CD4-positive, alpha-beta T cell (primary cell): ENCODE results near the gene PELI2. TPM values are rescaled to one million over a fixed set of nuclear protein-coding genes. Genes with fewer than 3 reads are reported as not detected.

Experiments
- ATAC-seq: fragments of 200-7000 bp; cut with Tn5 transposase; one replicate; pipeline ENCODE4 v1.10.0; 2022; ENCODE audit warnings: mild to moderate bottlenecking; ENCODE audit not compliant: poor library complexity
- CTCF ChIA-PET: fragments of 350-600 bp; sonication (Branson Sonifier 250); formaldehyde crosslinking; loops from one replicate; lab custom pipeline; 2021; ENCODE audit warnings: antibody characterized with exemption, inconsistent platforms; lab: Charles Lee
- POLR2A ChIA-PET: fragments of 350-600 bp; sonication (Branson Sonifier 250); formaldehyde crosslinking; loops from one replicate; lab custom pipeline; 2021; ENCODE audit warnings: antibody characterized with exemption, inconsistent platforms; lab: Charles Lee
- DNase-seq, 14 experiments: peaks; one replicate each; pipeline ENCODE4 v3.0.0-alpha.2; 2013 to 2020; ENCODE audit warnings: mixed read lengths in 2 of 14
- H3K27ac ChIP-seq, 2 donors: one replicate each; pipeline versions ENCODE4 v1.5.1 to v1.7.0; 2013; ENCODE audit warnings: low read length in 2 of 2, low read depth in 1 of 2, mild to moderate bottlenecking in 1 of 2
- H3K27me3 ChIP-seq, 2 experiments: 1 replicate in 1 of 2; 2 replicates in 1 of 2; pipeline versions ENCODE4 v1.6.1 to v1.7.0; 2013; ENCODE audit warnings: low read length in 2 of 2, control low read depth in 1 of 2, mild to moderate bottlenecking in 1 of 2, moderate library complexity in 1 of 2; ENCODE audit not compliant: insufficient read depth in 2 of 2, control insufficient read depth in 1 of 2
- H3K36me3 ChIP-seq: one replicate; pipeline ENCODE4 v1.6.1; 2013; ENCODE audit warnings: low read length, control low read depth; ENCODE audit not compliant: insufficient read depth
- H3K4me1 ChIP-seq: one replicate; pipeline ENCODE4 v1.6.1; 2013; ENCODE audit warnings: low read length, control low read depth; ENCODE audit not compliant: insufficient read depth
- H3K4me3 ChIP-seq: one replicate; pipeline ENCODE4 v1.5.1; 2013; ENCODE audit warnings: mild to moderate bottlenecking, low read length, moderate library complexity
- H3K9me3 ChIP-seq, 2 experiments: 1 replicate in 1 of 2; 2 replicates in 1 of 2; pipeline versions ENCODE4 v1.6.1 to v1.7.0; 2013; ENCODE audit warnings: low read length in 2 of 2, mild to moderate bottlenecking in 2 of 2, control low read depth in 1 of 2, moderate library complexity in 1 of 2; ENCODE audit not compliant: control insufficient read depth in 1 of 2, insufficient read depth in 1 of 2
- H3K27ac Mint-ChIP-seq: one replicate; pipeline ENCODE4 v1.8.0; 2020; ENCODE audit warnings: mixed read lengths
- H3K27me3 Mint-ChIP-seq: one replicate; pipeline ENCODE4 v1.8.0; 2021; ENCODE audit warnings: mixed read lengths
- H3K36me3 Mint-ChIP-seq: one replicate; pipeline ENCODE4 v1.8.0; 2021; ENCODE audit warnings: low read depth, mixed read lengths
- H3K4me1 Mint-ChIP-seq: one replicate; pipeline ENCODE4 v1.8.0; 2021; ENCODE audit warnings: low read depth, mixed read lengths
- H3K4me3 Mint-ChIP-seq: one replicate; pipeline ENCODE4 v1.8.0; 2020; ENCODE audit warnings: mild to moderate bottlenecking, mixed read lengths
- H3K9me3 Mint-ChIP-seq: one replicate; pipeline ENCODE4 v1.8.0; 2020; ENCODE audit warnings: mixed read lengths
- CTCF ChIP-seq: fragments of 200-600 bp; IDR thresholded peaks from one replicate; pipeline ENCODE4 v1.8.0; 2022; ENCODE audit warnings: antibody characterized with exemption, mild to moderate bottlenecking
- intact Hi-C, 2 experiments: fragments of 100-400 bp; cut with DNase I in 1 of 2; cut with micrococcal nuclease in 1 of 2; formaldehyde crosslinking; loops; one replicate each; pipeline versions ENCODE4 v1.15.1 to v1.9.0; 2023 to 2025; cut with DNase I, micrococcal nuclease
- total RNA-seq, 174 experiments: library from RNA in 2 of 174; stranded (reverse) in 2 of 174; gene quantifications; one replicate each; pipeline ENCODE4 v1.2.3 and lab custom pipeline; 2021 to 2026

The PELI2 gene
- total RNA-seq, 2 experiments from 2014 or later: 12.2 to 15.9 TPM

GRCh38 chr14:56122301-56122700 is 4.1 kb downstream of the PELI2 start:
- Histone ChIP-seq H3K36me3 (no peaks in the 10 kb centered on the region), H3K4me1 (peaks cover 19% of the 10 kb centered on the region), H3K27ac (no peak overlapping the region), H3K4me3 (no peak overlapping the region), H3K27me3 (peaks cover 0 to 13% of the 10 kb centered on the region in 2 experiments), H3K9me3 (no peaks in the 10 kb centered on the region)
- ATAC-seq (no peak), DNase-seq (peak in 1 of 14 experiments; percentile 17)
- CTCF ChIA-PET: interaction anchor here (1.4 kb wide), 1 partner anchor 10 kb away, joined by 3 read pairs; no protein-coding TSS in a partner anchor
- H3K36me3 Mint-ChIP-seq: peaks cover 10% of the 10 kb centered on the region
- TF ChIP-seq CTCF: no peak
- no peak overlapping the region for H3K4me3 Mint-ChIP-seq
- no peak overlapping the region for H3K27ac Mint-ChIP-seq
- H3K27me3 Mint-ChIP-seq: peaks cover 15% of the 10 kb centered on the region
- POLR2A ChIA-PET: no interaction called here
- H3K4me1 Mint-ChIP-seq: peaks cover 55% of the 10 kb centered on the region
- intact Hi-C loops: loop anchor here in 1 of 2 experiments (10.0 kb wide), 1 partner anchor 538 kb away; the partner anchor contains the start of gene KTN1
- H3K9me3 Mint-ChIP-seq: no peaks in the 10 kb centered on the region

DNA sequence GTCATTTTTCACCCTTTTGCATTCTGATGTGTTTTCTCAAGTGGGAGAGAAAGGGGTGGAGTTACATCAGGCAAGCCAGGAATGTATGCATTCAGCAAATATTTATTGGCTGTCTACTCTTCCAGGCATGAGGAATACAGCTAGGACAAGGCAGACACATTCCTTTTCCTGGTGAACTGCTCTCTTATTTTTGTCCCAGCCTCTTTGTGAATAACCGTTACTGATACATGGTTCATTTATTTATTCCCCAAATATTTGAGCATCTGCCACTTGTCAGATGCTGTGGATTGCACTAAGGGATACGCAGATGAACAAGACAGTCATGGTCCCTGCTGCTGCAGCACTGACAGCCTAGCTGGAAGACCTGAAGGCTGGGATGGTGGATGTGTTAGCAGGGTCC is 6.1 kb downstream of the PELI2 start:
- POLR2A ChIA-PET: interaction anchor here (0.7 kb wide), 1 partner anchor 8 kb away, joined by 3 read pairs; no protein-coding TSS in a partner anchor
- H3K27ac ChIP-seq: no peak overlapping the region
- no peak overlapping the region for H3K27ac Mint-ChIP-seq
- H3K36me3 Mint-ChIP-seq: peaks cover 5% of the 10 kb centered on the region
- peaks cover 57% of the 10 kb centered on the region for H3K4me1 Mint-ChIP-seq
- ATAC-seq: no peak
- H3K27me3 Mint-ChIP-seq: peaks cover 15% of the 10 kb centered on the region
- no peaks in the 10 kb centered on the region for H3K36me3 ChIP-seq
- no peak for DNase-seq
- no peak for TF ChIP-seq CTCF
- peaks cover 16% of the 10 kb centered on the region for H3K4me1 ChIP-seq
- H3K4me3 Mint-ChIP-seq: no peak overlapping the region
- H3K27me3 ChIP-seq: peaks cover 0 to 13% of the 10 kb centered on the region in 2 experiments
- intact Hi-C loops: loop anchor here in 1 of 2 experiments (10.0 kb wide), 1 partner anchor 540 kb away; the partner anchor contains the start of gene KTN1
- no peaks in the 10 kb centered on the region for H3K9me3 Mint-ChIP-seq
- CTCF ChIA-PET: no interaction called here
- no peaks in the 10 kb centered on the region for H3K9me3 ChIP-seq
- H3K4me3 ChIP-seq: no peak overlapping the region

- no peak overlapping the region for H3K4me3 Mint-ChIP-seq
- H3K4me1 Mint-ChIP-seq: peaks cover 53% of the 10 kb centered on the region
- Histone ChIP-seq H3K36me3 (no peaks in the 10 kb centered on the region), H3K27ac (no peak overlapping the region), H3K27me3 (peaks cover 0 to 8% of the 10 kb centered on the region in 2 experiments), H3K4me3 (no peak overlapping the region), H3K4me1 (peaks cover 9% of the 10 kb centered on the region), H3K9me3 (no peaks in the 10 kb centered on the region)
- peaks cover 8% of the 10 kb centered on the region for H3K27me3 Mint-ChIP-seq
- H3K36me3 Mint-ChIP-seq: no peaks in the 10 kb centered on the region
- no peak for TF ChIP-seq CTCF
- ChIA-PET POLR2A (interaction anchor here (1.2 kb wide), 1 partner anchor 8 kb away, joined by 4 read pairs; the partner anchor contains the start of gene PELI2), CTCF (no interaction called here)
- ATAC-seq (no peak), DNase-seq (no peak)
- H3K27ac Mint-ChIP-seq: no peak overlapping the region
- intact Hi-C loops: loop anchor here in 1 of 2 experiments (10.0 kb wide), 1 partner anchor 541 kb away; the partner anchor contains the start of gene KTN1
- no peaks in the 10 kb centered on the region for H3K9me3 Mint-ChIP-seq
Observed at GRCh38 chr14:56125772-56126636, 7.8 kb downstream of the PELI2 start.
